Osteocyte (in vitro differentiated cells): Measurements from ENCODE around the gene TMIE. TPM values are rescaled to one million over a fixed set of nuclear protein-coding genes. Genes with fewer than 3 reads are reported as not detected.

Experiments
- DNase-seq: peaks from one replicate; pipeline ENCODE4 v3.0.0; 2021; ENCODE audit warnings: mixed read lengths; ENCODE audit not compliant: unreplicated experiment; ENCODE audit errors: extremely low spot score
- H3K27ac Mint-ChIP-seq: one replicate; pipeline ENCODE4 v1.8.0; 2021; ENCODE audit warnings: mild to moderate bottlenecking, mixed read lengths; ENCODE audit not compliant: unreplicated experiment
- H3K27me3 Mint-ChIP-seq: one replicate; pipeline ENCODE4 v1.8.0; 2021; ENCODE audit warnings: mixed read lengths; ENCODE audit not compliant: unreplicated experiment
- H3K36me3 Mint-ChIP-seq: one replicate; pipeline ENCODE4 v1.8.0; 2021; ENCODE audit warnings: mixed read lengths; ENCODE audit not compliant: unreplicated experiment
- H3K4me1 Mint-ChIP-seq: one replicate; pipeline ENCODE4 v1.8.0; 2021; ENCODE audit warnings: mixed read lengths; ENCODE audit not compliant: unreplicated experiment
- H3K4me3 Mint-ChIP-seq: one replicate; pipeline ENCODE4 v1.8.0; 2021; ENCODE audit warnings: mild to moderate bottlenecking, moderate library complexity, mixed read lengths; ENCODE audit not compliant: unreplicated experiment
- H3K9me3 Mint-ChIP-seq: one replicate; pipeline ENCODE4 v1.8.0; 2021; ENCODE audit warnings: mixed read lengths; ENCODE audit not compliant: unreplicated experiment
- total RNA-seq: library from RNA; stranded (reverse); gene quantifications from 2 replicates; pipeline ENCODE4 v1.2.1, GENCODE V29; 2021
- TF ChIP-seq, protein P1 (sequence below): fragments of 200-600 bp; sonication (generic); IDR thresholded peaks from 2 replicates; pipeline ENCODE4 v1.5.0; 2021; ENCODE audit warnings: antibody characterized with exemption, mild to moderate bottlenecking, moderate library complexity

Gene TMIE
- total RNA-seq, 1 donor from 2014 or later: not detected

DNA sequence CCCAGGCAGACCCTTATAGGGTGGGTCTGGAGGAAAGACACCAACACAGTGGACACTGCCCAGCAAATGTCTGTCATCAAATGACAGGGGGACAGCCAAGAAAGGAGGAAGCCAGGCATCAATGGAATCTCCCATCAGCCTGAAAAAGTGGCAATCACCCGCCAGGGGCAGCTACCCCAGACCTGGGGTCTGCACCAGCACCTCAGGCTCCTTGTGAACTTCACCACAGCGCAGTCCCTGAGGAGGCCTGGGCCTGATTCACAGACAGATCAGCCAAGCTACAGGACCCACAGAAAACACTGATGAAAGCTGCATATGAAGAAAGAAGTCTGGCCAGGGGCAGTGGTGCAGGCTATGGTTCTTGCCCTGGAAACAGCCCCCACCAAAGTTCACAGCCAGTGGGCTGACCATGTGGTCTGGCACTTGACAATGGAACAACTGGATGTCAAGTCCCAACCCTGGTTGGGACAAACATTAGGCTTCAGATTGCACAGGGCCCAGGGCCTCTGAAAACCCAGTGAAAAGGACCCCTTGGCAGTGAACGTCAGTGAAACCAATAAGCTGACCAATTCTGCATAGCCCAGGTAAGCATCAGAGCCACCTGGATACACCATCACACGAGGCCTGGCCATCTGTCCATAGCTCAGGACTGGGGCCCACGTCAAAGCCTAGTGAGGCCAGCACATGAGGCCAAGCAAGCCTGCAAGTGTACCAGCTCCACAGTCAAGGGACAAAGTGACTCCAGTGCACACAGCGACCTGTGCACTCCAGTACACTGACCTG is 36.8 kb upstream of the TMIE start:
- H3K9me3 Mint-ChIP-seq: no peaks in the 10 kb centered on the region
- TF ChIP-seq, protein P1, sequence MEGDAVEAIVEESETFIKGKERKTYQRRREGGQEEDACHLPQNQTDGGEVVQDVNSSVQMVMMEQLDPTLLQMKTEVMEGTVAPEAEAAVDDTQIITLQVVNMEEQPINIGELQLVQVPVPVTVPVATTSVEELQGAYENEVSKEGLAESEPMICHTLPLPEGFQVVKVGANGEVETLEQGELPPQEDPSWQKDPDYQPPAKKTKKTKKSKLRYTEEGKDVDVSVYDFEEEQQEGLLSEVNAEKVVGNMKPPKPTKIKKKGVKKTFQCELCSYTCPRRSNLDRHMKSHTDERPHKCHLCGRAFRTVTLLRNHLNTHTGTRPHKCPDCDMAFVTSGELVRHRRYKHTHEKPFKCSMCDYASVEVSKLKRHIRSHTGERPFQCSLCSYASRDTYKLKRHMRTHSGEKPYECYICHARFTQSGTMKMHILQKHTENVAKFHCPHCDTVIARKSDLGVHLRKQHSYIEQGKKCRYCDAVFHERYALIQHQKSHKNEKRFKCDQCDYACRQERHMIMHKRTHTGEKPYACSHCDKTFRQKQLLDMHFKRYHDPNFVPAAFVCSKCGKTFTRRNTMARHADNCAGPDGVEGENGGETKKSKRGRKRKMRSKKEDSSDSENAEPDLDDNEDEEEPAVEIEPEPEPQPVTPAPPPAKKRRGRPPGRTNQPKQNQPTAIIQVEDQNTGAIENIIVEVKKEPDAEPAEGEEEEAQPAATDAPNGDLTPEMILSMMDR: no peak
- DNase-seq: no peak
- no peak overlapping the region for H3K4me3 Mint-ChIP-seq
- no peaks in the 10 kb centered on the region for H3K36me3 Mint-ChIP-seq
- H3K27ac Mint-ChIP-seq: no peak overlapping the region
- peaks cover 41% of the 10 kb centered on the region for H3K4me1 Mint-ChIP-seq
- peaks cover 4% of the 10 kb centered on the region for H3K27me3 Mint-ChIP-seq

- no peak for DNase-seq
- H3K27ac Mint-ChIP-seq: no peak overlapping the region
- peaks cover 4% of the 10 kb centered on the region for H3K27me3 Mint-ChIP-seq
- no peaks in the 10 kb centered on the region for H3K36me3 Mint-ChIP-seq
- TF ChIP-seq, protein P1: no peak
- H3K9me3 Mint-ChIP-seq: no peaks in the 10 kb centered on the region
- H3K4me1 Mint-ChIP-seq: peaks cover 33% of the 10 kb centered on the region
- no peak overlapping the region for H3K4me3 Mint-ChIP-seq
These were observed 36.0 kb upstream of the TMIE start for GRCh38 chr3:46664971-46665762.

GRCh38 chr3:46665763-46666452 is 35.3 kb upstream of the TMIE start:
- peaks cover 25% of the 10 kb centered on the region for H3K4me1 Mint-ChIP-seq
- H3K36me3 Mint-ChIP-seq: no peaks in the 10 kb centered on the region
- TF ChIP-seq, protein P1: no peak
- peaks cover 4% of the 10 kb centered on the region for H3K27me3 Mint-ChIP-seq
- no peak overlapping the region for H3K27ac Mint-ChIP-seq
- H3K4me3 Mint-ChIP-seq: no peak overlapping the region
- DNase-seq: no peak
- H3K9me3 Mint-ChIP-seq: no peaks in the 10 kb centered on the region

GRCh38 chr3:46666453-46666845 is 34.7 kb upstream of the TMIE start:
- TF ChIP-seq, protein P1: no peak
- Mint-ChIP-seq H3K27ac (no peak overlapping the region), H3K4me1 (peaks cover 21% of the 10 kb centered on the region), H3K36me3 (no peaks in the 10 kb centered on the region), H3K4me3 (no peak overlapping the region), H3K27me3 (peaks cover 4% of the 10 kb centered on the region), H3K9me3 (no peaks in the 10 kb centered on the region)
- DNase-seq: no peak
